ENCODE data around the gene VIPR2. TPM values are rescaled to one million over a fixed set of nuclear protein-coding genes. Genes with fewer than 3 reads are reported as not detected.

Gene VIPR2
- total RNA-seq, 2 experiments from 2014 or later: 0.42 to 0.50 TPM

DNA sequence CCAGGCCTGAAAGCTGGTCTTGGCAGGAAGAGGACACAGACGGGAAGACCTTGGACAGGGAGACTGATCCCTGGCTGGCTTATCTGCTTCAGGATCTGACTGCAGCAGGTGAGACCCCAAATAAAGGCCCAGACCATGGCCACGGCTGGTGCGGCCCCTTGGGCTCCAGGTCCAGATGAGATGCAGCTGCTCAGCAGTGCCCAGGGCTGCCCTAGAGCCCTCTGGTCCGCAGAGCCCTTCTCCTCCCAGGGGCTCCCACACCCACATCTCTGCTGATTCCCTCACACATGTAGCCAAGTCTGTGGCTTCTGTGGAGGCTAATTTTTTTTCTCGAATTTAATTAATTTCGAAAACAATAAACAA lies 46.3 kb downstream of the VIPR2 start:
- no peak for DNase-seq
- no peak overlapping the region for H3K4me3 Mint-ChIP-seq
- H3K36me3 Mint-ChIP-seq (ENCODE audit: low read depth): no peaks in the 10 kb centered on the region
- ATAC-seq: no peak
- no peaks in the 10 kb centered on the region for H3K27me3 Mint-ChIP-seq
- no peaks in the 10 kb centered on the region for H3K9me3 Mint-ChIP-seq (ENCODE audit: low read depth)
- intact Hi-C loops (cut with DNase I, micrococcal nuclease): no loop called here
- peaks cover 9% of the 10 kb centered on the region for H3K4me1 Mint-ChIP-seq
- CTCF ChIA-PET: no interaction called here
- no peak overlapping the region for H3K27ac Mint-ChIP-seq
- POLR2A ChIA-PET: no interaction called here

- ChIA-PET POLR2A (no interaction called here), CTCF (no interaction called here)
- intact Hi-C loops (cut with DNase I, micrococcal nuclease): no loop called here
- ATAC-seq: no peak
- Mint-ChIP-seq H3K4me1 (peaks cover 9% of the 10 kb centered on the region), H3K27ac (no peak overlapping the region), H3K36me3 (ENCODE audit: low read depth) (no peaks in the 10 kb centered on the region), H3K4me3 (no peak overlapping the region), H3K9me3 (ENCODE audit: low read depth) (no peaks in the 10 kb centered on the region), H3K27me3 (no peaks in the 10 kb centered on the region)
- no peak for DNase-seq
These were observed 46.8 kb downstream of the VIPR2 start for GRCh38 chr7:159097661-159098423.

DNA sequence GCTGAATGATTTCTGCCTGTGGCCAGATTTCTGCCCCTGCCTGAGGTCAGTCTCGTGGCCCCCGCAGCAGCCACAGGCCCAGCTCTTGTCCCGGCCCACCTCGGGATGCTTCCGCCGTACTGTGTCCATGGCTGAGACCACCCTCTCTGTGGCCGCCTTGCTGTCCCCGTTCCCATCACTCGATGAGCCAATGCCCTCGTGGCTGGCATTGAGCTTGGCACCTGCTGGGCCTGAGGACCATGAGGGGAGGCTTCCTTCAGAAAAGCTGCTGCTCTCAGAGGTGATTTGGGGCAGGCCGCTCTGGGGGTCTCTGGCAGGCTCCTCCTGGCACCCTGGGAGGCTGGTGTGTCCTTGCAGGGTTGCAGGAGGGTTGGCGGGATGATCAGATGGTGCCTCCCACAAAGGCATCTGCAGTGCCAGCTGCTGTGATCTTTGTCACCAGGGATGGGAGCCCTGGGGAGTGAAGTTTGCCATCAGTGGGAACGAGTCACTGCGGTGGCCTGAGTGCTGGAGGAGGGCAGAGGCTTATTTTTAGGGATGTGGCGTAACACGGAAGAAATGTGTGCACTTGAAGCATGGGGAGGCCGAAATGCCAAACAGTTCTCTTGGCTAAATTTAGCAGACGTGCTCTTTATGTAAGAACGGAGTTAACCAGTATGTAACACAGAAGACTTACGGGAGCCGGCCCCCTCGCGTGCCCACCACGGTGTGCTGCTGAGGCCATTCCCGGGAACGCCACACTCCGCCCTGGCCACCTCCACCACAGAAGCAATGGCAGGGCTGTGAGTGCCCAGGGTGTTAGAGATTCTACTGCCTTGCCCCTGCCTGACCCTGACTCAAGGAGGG lies 47.7 kb downstream of the VIPR2 start:
- H3K27me3 Mint-ChIP-seq: no peaks in the 10 kb centered on the region
- H3K36me3 Mint-ChIP-seq (ENCODE audit: low read depth): no peaks in the 10 kb centered on the region
- intact Hi-C loops (cut with DNase I, micrococcal nuclease): no loop called here
- H3K4me1 Mint-ChIP-seq: peaks cover 9% of the 10 kb centered on the region
- H3K4me3 Mint-ChIP-seq: no peak overlapping the region
- ATAC-seq: no peak
- no peak for DNase-seq
- H3K27ac Mint-ChIP-seq: no peak overlapping the region
- no peaks in the 10 kb centered on the region for H3K9me3 Mint-ChIP-seq (ENCODE audit: low read depth)
- ChIA-PET CTCF (no interaction called here), POLR2A (no interaction called here)

GRCh38 chr7:159095979-159096411 lies 48.7 kb downstream of the VIPR2 start:
- DNase-seq (no peak), ATAC-seq (no peak)
- Mint-ChIP-seq H3K4me1 (peaks cover 9% of the 10 kb centered on the region), H3K27ac (no peak overlapping the region), H3K4me3 (no peak overlapping the region), H3K36me3 (ENCODE audit: low read depth) (no peaks in the 10 kb centered on the region), H3K9me3 (ENCODE audit: low read depth) (no peaks in the 10 kb centered on the region), H3K27me3 (no peaks in the 10 kb centered on the region)
- CTCF ChIA-PET: no interaction called here
- intact Hi-C loops (cut with DNase I, micrococcal nuclease): no loop called here
- POLR2A ChIA-PET: no interaction called here

GRCh38 chr7:159094919-159095915 lies 49.5 kb downstream of the VIPR2 start:
- Mint-ChIP-seq H3K27ac (no peak overlapping the region), H3K27me3 (no peaks in the 10 kb centered on the region), H3K4me3 (no peak overlapping the region), H3K9me3 (ENCODE audit: low read depth) (no peaks in the 10 kb centered on the region), H3K4me1 (peaks cover 9% of the 10 kb centered on the region), H3K36me3 (ENCODE audit: low read depth) (no peaks in the 10 kb centered on the region)
- POLR2A ChIA-PET: no interaction called here
- intact Hi-C loops (cut with DNase I, micrococcal nuclease): no loop called here
- no peak for DNase-seq
- CTCF ChIA-PET: interaction anchor here (1.2 kb wide), 1 partner anchor 19 kb away, joined by 6 read pairs; no protein-coding TSS in a partner anchor
- ATAC-seq: no peak

DNA sequence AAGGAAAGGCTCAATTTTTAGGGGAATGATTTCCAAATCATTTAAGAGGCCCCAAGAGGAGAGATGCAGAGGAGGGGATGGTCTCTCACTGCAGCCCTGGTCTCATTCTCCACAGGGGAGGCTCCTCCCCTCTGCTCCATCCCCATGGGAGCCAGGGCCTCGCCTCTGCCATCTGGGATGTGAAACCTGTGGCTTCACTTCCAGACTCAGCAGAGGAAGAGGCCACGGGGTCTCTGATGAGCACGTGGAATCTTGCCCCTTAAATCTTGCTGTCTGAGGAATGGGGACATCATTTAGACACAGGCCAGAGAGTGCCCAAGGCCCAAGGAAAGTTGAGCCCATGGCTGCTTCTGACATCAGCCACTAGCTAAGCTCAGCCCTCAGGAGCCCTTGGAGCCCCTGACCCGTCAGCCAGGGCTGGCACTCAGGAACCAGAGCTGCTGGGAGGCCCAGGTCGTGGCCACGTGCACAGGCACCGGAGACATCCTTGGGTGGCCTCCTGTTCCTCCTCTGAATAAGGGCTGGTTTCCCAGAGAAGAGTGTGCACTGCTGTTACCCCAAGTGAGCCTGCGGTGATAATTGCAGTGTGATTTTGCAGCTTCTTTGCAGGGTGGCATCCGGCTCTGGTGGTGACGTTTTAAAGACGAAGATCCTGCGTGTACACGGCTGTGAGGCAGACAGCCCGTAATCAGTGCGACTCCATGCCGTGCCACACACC lies 50.5 kb downstream of the VIPR2 start:
- intact Hi-C loops (cut with DNase I, micrococcal nuclease): no loop called here
- no peak overlapping the region for H3K4me3 Mint-ChIP-seq
- no peaks in the 10 kb centered on the region for H3K9me3 Mint-ChIP-seq (ENCODE audit: low read depth)
- POLR2A ChIA-PET: no interaction called here
- no peaks in the 10 kb centered on the region for H3K27me3 Mint-ChIP-seq
- H3K36me3 Mint-ChIP-seq (ENCODE audit: low read depth): no peaks in the 10 kb centered on the region
- peak; percentile 23 for DNase-seq
- peaks cover 9% of the 10 kb centered on the region for H3K4me1 Mint-ChIP-seq
- CTCF ChIA-PET: no interaction called here
- H3K27ac Mint-ChIP-seq: no peak overlapping the region
- peak; percentile 74 for ATAC-seq

GRCh38 chr7:159093351-159093971 lies 51.2 kb downstream of the VIPR2 start:
- intact Hi-C loops (cut with DNase I, micrococcal nuclease): no loop called here
- Mint-ChIP-seq H3K36me3 (ENCODE audit: low read depth) (no peaks in the 10 kb centered on the region), H3K9me3 (ENCODE audit: low read depth) (no peaks in the 10 kb centered on the region), H3K27ac (no peak overlapping the region), H3K4me1 (peaks cover 9% of the 10 kb centered on the region), H3K4me3 (no peak overlapping the region), H3K27me3 (no peaks in the 10 kb centered on the region)
- CTCF ChIA-PET: no interaction called here
- DNase-seq (no peak), ATAC-seq (no peak)
- POLR2A ChIA-PET: no interaction called here

- Mint-ChIP-seq H3K27ac (no peak overlapping the region), H3K9me3 (ENCODE audit: low read depth) (no peaks in the 10 kb centered on the region), H3K36me3 (ENCODE audit: low read depth) (no peaks in the 10 kb centered on the region), H3K27me3 (no peaks in the 10 kb centered on the region), H3K4me3 (no peak overlapping the region), H3K4me1 (peaks cover 9% of the 10 kb centered on the region)
- ChIA-PET CTCF (no interaction called here), POLR2A (no interaction called here)
- DNase-seq (no peak), ATAC-seq (no peak)
- intact Hi-C loops (cut with DNase I, micrococcal nuclease): no loop called here
These were observed 52.0 kb downstream of the VIPR2 start for GRCh38 chr7:159092701-159093121.

- Mint-ChIP-seq H3K4me1 (peaks cover 9% of the 10 kb centered on the region), H3K4me3 (no peak overlapping the region), H3K36me3 (ENCODE audit: low read depth) (no peaks in the 10 kb centered on the region), H3K27ac (no peak overlapping the region), H3K27me3 (no peaks in the 10 kb centered on the region), H3K9me3 (ENCODE audit: low read depth) (no peaks in the 10 kb centered on the region)
- DNase-seq (no peak), ATAC-seq (no peak)
- ChIA-PET POLR2A (no interaction called here), CTCF (no interaction called here)
- intact Hi-C loops (cut with DNase I, micrococcal nuclease): no loop called here
These were observed 52.9 kb downstream of the VIPR2 start for GRCh38 chr7:159091480-159092475.

DNA sequence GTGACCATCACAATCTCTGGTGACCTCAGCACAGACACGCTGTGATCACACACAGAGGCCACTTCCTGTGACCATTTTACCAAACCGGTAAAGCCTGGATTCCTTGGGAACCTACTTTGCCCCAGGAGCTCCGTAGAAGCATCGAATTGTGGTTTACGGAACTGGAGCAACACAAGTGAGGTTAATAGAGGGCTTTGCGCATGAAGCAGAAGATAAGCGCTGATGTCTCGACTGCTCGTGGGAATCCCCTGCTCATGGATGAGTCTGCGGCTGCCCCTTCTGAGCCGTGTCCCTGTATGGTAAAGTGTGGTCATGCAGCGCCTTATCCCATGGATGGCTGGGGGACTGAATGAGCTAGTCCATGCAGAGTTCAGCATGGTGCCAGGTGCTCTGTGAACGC lies 53.6 kb downstream of the VIPR2 start:
- H3K27me3 Mint-ChIP-seq: no peaks in the 10 kb centered on the region
- no peak overlapping the region for H3K27ac Mint-ChIP-seq
- ChIA-PET CTCF (no interaction called here), POLR2A (no interaction called here)
- H3K36me3 Mint-ChIP-seq (ENCODE audit: low read depth): no peaks in the 10 kb centered on the region
- peaks cover 9% of the 10 kb centered on the region for H3K4me1 Mint-ChIP-seq
- ATAC-seq: no peak
- H3K4me3 Mint-ChIP-seq: no peak overlapping the region
- no peaks in the 10 kb centered on the region for H3K9me3 Mint-ChIP-seq (ENCODE audit: low read depth)
- DNase-seq: no peak
- intact Hi-C loops (cut with DNase I, micrococcal nuclease): no loop called here

Measured in activated CD4-positive, alpha-beta T cell treated with anti-CD3 and anti-CD28 coated beads for 36 hours (primary cell).